GM21825 (cell line): ENCODE data around the gene MAGEA10.
"Not testable (repeated sequence)": the region's sequence is repeated elsewhere in the genome, so short reads cannot be mapped to it uniquely, and the experiment has no call there.

Source experiments
- ATAC-seq: cut with Tn5 transposase; IDR thresholded peaks from one replicate; pipeline ENCODE4 v1.9.1; 2021; ENCODE audit warnings: mild to moderate bottlenecking, moderate library complexity; ENCODE audit not compliant: unreplicated experiment

Gene MAGEA10

DNA sequence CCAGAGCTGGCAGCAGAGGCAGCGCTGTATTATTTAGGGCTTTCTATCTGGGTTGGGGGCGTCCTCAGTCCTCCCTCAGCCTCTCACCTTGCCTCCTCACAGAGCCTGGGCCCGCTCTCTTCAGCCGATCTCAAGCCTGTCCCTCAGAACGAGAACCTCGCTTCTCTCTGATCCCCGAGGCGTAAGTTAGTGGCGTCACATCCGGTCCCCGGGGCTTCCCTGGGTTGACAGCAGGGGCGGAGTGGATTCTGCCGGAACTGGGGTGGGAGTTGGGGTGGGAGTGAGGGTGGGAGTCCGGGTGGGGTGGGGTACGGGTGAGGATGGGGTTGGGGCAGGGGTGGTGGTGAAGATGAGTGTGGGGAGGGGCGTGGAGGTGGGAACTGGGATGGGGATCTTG lies at the start of gene MAGEA10:
MAGEA10 (minus strand) TSS at position 190 of the 397 bp plus-strand sequence. CDS start 2,957 bp downstream, outside the sequence.
- no peak for ATAC-seq

DNA sequence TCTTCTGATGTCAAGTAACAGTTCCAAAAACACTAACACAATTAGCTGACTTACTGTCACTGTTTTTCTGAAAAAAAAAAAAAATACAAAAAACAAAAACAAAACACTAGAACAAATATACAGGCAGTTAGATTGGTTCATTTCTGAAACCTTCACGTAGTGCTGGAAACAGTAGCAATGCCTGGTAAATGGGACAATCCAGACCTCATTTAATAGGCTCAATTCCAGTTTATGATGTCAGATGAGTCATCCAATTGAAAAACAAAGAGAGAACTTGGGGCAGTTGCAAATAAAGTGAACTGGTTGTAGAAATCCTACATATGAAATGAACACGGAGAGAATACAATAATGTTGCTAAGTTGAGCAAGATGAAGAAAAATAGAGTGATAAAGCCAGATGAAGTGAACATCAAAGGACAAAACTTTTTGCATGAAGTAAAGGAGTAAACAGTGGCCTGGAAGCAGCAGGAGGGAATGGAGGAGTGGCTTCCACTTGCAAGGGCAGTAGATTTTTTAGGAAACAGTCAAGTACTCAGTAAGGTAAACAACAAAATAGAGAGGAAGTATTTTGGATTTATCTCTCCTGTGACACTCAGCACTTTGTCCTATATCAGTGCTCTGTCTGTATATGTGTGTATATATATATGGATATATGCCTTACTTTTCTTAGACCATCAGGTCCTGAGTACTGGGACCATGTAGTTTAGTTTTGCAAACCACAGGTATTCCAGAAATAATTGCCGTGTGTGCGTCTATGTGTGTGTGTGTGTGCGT lies 39.3 kb upstream of the MAGEA10 start:
- ATAC-seq: no peak

DNA sequence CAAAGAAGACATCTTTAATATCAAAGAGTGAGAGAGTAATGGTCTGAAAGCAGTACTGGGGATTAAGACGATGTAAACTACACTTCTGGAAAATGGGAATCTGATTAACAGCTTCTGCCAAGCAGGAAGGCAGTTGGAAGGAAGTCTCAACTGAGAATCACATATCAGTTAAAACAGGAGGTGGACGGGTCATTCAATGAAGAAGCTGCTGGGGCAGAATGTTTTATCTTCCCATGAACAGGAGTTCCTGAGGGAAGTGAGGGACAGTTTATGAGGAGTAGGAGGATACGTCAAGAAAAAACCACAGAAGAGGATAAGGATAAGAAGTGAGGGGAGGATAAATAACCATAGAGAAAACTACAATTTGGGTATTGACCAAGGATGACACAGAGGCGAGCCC lies 38.7 kb upstream of the MAGEA10 start:
- ATAC-seq: no peak

DNA sequence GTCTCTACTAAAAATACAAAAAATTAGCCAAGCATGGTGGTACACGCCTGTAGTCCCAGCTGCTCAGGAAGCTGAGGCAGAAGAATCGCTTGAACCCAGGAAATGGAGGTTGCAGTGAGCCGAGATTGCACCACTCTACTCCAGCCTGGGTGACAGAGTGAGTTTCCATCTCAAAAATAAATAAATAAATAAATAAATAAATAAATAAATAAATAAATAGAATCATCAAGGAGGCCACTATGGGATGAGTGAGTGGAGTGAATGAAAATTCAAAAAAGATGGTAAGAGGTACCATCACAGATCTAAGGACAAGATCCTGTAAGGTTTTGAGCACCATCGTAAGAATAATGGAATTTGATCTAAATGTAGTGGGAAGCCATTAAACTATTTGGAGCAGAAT lies 37.5 kb upstream of the MAGEA10 start:
- ATAC-seq: not testable (repeated sequence)

DNA sequence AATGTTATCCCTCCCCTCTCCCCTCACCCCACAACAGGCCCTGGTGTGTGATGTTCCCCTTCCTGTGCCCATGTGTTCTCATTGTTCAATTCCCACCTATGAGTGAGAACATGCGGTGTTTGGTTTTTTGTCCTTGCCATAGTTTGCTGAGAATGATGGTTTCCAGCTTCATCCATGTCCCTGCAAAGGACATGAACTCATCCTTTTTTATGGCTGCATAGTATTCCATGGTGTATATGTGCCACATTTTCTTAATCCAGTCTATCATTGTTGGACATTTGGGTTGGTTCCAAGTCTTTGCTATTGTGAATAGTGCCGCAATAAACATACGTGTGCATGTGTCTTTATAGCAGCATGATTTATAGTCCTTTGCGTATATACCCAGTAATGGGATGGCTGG lies 35.5 kb upstream of the MAGEA10 start:
- not testable (repeated sequence) for ATAC-seq

DNA sequence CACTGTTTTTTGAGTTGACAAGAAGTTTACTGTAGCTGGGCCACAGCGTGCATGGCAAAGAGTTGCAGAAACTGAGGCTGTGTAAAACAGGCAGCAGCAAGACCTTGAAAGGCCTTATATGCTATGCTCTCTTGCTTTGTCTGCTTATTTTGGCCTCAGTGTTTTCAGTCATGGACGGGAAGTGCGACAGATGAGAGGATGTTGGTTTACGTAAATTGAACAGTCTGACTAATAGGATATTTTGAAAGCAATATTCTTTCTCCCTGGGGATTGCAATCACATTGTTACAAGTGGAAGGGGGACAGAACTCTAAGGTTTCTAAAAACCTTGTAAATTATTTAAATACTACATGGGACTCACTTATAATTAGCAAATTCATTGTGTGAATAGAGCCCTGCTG lies 32.2 kb upstream of the MAGEA10 start:
- ATAC-seq: no peak

DNA sequence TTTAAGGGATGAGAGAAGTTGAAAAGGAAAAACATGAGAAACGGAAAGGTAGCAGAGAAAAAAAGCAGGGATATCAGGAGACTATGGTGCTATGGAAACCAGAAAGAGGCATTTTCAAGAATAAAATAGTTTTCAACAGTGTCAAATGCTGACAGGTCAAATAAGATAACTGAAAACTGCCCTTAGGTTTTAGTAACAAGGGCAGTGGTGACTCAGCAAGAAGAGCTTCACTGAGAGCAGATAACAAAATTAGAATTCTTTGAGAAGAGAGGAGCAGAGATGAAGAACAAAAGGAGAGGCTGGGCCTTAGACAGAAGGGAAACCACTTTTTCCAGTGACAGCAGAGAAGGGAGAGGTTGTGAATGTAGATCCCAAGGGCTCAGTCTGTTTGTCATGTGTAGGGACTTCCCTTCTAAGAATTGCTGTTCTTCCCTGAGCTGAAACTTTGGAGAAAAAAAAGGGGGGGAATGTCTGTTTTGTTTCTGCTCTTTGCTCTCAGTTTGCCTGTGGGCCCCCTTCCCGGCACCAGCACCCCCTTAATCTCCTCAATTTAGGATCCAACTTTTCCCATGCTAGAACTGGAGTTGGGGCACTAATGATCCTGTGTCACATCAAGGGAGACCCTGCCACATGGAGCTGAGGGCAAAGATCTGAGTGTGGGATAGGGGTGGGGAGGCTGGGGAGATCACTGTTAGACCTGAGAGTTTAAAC lies 26.8 kb upstream of the MAGEA10 start:
- ATAC-seq: no peak

DNA sequence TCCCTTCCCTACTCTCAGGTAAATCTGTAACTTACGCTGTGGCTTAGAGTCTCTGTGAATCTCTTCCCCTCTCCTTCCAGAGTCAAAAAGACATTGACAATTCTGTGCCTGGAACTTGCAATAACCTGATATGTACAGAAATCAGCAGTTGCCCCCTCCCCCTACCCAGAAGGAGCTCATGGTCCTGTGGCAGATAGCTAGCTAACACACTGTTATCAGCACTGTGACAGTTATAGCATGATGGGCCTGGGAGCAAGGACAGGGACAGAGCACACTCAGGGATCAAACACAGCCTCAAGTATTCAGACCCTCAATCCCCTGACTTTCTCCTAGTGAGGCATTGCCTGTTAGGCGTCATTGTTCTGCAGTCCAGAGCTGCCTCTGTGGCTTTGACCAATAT lies 18.7 kb upstream of the MAGEA10 start:
- no peak for ATAC-seq

DNA sequence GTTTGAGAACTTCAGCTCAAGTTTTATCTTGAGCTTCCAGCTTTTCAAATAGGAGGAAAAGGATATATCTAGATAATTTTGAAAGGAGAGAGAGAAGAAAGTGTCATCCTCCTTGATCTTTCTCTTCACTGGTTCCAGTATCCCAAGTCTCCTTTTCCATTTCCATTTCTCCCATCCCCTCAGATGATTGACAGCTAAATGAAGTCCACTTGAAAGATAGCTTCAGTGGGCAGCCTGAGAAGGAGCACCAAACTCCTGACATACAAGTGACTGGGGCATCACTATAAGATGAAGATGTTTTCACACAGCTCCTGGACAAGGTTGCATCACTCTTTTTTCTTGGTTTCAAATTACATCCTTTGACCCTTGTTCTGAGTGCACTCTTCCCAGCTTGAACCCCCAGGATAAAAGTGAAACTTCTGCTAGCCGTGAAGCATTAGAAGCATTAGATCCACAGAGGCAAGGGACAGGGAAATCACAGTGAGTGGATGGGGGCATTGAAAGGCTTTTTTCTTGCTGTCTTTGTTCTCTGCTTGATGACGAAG lies 17.5 kb upstream of the MAGEA10 start:
- no peak for ATAC-seq

DNA sequence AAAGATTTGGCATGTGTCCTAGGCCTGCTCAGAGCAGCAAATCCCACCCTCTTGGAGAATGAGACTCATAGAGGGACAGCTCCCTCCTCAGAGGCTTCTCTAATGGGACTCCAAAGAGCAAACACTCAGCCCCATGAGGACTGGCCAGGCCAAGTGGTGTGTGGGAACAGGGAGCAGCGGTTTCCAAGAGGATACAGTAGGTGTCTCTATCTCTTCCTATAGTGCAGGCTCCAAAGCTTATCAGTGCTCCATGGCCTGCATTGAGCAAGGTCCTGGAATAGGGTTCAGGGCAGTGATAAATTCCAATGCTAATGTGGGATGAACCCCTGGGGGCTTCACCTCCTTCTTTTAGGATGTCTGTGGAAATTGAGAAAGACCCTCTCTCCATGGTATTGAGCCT lies 15.7 kb upstream of the MAGEA10 start:
- ATAC-seq: no peak

DNA sequence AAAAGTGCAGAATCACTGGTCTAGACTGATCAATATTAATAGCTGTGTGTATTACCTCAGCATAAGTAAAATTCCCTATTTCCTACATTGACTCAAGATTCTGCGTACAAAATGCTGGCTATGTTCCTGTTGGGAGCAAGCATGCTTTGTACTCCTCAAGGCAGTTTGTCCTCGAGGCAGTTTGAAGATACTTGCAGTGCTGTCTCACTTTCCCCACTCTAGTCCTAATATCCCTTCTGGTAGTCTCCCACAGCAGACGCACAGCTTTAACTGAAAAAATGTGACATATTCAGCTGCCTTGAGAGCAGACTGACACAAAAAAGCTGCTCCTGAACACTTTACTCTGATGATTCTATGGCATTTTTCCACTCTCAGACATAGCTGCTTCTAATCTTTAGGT lies 12.9 kb upstream of the MAGEA10 start:
- ATAC-seq: no peak

DNA sequence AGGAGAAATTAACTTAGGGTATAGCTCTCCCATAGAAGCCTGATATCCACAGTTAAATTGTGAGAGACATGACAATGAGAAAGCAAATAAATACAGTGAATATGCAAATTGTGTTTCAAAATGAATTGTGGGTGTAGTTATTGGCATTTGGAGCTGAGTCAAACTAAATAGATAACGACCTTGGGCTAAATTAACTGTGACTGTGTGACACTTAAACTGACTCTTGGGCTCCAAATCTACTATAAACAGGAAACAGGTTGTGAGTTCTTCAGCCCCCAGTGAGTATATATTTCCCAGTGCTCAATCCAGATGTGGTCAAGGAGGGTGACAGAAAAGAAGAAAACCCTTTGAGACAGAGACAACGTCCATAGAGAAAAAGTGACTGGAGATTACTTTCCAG lies 11.3 kb upstream of the MAGEA10 start:
- ATAC-seq: no peak

DNA sequence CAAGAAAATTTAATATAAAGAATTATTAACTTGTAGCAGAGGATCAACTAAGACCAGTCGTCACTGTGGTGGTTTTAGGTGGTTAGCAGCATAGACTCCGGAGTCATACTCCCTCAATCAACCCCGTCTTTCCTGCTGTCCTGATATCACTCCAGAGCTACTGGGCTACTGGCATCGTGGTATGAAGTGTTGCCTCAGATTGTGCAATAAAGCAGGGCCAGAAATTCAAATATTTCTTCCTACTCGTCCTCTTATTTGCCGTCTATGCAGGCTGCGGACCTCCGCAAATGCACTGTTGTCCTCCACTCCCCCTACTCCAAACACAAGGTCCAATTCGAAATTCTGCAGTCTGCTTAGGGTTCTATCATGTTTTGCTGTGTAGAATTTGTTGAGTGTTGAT lies 1.2 kb upstream of the MAGEA10 start:
- no peak for ATAC-seq

DNA sequence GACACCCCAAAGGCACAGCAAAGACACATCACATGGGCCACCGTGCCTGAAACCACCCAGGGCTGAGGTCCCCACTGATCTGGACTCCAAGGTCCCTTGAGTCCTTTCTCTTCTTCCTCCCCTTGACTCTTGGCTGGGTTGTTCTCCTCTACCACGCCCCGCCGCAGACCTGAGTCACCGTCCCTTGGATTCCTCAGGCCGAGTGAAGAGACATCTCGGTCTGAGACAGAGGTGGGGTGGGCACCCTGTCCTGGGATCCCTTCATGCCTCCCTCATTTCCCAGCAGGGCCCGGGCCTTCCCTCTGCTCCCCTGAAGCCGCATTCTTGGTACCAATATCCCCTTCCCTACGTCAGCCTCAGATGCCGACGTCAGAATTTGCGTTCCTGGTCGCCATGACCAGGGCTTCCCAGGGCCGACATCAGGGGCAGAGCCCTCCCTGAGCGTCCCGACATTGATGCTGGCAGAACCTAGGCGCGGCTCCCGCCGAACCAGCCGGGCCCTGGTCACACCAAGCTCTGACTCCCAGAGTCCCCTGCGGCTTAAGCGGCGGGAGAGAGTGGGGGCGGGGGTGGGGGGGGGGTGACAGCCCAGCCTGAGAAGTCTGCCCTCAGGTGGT lies 498 bp downstream of the MAGEA10 start:
- ATAC-seq: no peak

DNA sequence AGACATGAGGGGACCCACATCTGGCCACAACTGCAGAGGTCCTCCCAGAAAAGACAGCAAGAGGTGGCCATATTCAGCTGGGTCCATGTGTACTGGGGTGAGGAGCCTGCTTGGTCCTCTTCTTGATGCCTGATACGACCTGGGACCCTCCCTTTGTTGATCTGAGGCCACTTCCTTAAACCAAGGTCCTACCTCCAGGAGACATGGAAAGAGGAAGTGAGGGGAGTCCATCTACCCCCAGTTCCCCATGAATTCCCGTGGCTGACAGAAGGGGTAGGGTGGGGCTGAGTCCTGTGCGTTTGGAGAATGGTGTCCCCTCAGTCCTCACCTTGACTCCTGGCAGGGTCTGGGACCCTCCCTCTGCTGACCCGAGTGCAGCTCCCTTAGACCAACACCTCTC lies 2.1 kb downstream of the MAGEA10 start:
- no peak for ATAC-seq

DNA sequence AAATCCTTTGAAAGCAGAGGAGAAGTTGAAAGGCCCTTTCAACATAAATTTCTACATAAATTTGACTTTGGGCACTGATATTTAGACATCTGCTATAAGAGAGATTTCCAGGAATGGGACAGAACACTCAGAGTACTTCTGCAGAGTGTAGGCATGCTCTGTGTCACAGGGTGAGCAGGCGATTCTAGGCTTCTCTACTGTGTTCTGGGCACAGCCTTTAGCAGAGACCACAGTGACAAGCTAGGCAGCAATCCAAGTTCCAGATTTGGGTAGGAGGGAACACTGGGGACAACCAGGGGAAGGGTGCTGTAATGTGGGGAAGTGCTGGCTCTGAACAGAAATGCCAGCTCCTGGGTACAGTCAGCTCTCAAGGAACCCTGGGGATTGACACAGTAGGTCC lies 6.9 kb downstream of the MAGEA10 start:
- ATAC-seq: no peak

DNA sequence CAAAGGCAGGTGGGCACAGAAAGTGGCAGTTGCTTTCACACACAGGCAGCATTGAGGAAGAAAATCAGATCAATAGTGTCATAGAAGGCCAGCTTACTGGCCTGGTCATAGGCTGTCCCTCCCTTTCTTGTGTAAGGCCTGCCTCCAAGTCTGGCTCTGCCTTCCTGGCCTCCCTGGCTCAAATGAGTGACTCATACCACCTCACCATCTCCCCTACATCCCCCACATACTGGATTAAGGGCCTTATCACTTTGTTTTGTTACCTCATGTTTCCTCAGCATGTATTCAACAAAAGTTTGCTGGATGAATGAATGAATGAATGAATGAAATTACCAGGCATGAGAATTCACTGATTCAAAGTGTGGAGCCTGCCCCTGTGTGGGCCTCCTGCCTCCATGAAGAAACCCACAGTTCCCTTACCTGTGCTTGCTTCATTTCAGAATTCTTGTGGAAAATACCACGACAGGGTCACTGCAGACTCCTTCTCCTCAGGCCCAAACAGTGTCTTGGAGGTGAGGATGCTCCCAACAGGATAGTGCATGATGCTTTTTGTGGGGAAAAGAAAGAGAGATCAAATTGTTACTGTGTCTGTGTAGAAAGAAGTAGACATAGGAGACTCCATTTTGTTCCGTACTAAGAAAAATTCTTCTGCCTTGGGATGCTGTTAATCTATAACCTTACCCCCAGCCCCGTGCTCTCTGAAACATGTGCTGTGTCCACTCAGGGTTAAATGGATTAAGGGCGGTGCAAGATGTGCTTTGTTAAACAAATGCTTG lies 9.1 kb downstream of the MAGEA10 start:
- not testable (repeated sequence) for ATAC-seq

DNA sequence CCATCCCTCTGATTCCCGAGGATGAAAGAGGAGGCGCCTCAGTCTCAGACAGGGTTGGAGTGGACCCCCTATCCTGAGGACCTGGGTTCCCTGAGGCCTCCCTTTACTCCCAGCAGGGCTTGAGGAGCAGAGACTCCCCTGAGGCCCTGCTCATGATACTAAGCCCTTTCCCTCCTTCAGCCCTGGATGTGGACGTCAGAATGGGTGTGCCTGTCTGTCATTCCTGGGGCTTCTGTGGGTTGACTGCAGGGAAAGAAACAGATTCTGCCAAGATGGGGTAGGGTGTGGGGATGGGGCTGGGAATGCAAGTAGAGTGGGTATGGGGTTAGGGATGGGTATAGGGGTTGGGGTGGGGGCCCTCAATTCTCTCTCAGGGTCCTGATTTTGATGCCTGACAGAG lies 21.1 kb downstream of the MAGEA10 start:
- ATAC-seq: no peak

DNA sequence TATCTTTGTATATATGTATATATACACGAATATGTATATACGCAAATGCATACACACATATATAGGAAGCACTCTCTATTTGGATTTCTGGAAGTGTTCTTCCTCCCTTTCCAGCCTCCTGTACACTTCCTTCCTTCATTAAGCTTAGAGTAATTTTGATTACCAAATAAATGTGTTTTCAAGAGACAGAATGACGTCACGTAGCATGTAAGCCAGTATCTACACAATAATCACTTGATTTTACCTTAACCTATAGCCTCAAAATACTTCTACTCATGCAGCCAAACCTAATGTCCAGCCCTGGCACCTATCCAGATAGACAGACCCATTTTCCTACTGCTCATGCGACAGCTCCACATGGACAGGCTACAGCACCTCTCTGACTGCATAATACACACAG lies 29.9 kb downstream of the MAGEA10 start:
- no peak for ATAC-seq

DNA sequence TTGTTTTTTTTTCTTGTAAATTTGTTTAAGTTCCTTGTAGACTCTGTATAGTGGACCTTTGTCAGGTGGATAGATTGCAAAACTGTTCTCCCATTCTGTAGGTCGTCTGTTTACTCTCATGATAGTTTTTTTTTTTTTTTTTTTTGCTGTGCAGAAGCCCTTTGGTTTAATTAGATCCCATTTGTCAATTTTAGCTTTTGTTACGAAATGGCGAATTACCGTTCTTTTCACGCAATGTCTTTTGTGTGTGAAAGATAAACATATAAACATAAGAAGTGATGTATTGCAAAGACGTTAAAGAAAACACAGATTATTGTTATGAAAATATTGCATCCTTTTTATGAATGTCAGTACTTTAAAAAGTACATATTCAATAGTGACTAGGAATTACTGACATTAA lies 34.5 kb downstream of the MAGEA10 start:
- ATAC-seq: no peak

DNA sequence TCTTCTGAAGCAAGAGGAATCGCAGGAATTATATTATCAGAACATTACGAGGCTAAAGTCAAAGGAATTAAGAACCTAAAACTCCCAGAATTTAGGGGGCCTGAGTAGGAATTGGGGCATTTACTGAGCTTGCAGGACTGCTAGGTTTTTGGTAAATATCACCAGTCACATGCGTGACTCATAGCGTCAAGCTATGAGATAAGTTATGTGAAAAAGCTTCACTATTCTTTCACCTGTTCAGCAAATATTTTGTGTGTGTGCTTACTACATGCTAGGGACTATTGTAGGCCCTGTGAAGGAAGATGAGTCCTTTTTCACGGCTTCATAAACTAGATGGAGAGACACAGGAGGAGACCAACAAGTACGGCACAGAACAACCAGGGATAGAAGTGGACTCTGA lies 52.2 kb downstream of the MAGEA10 start:
- ATAC-seq: no peak
